ENCODE data around the gene EIF4G3.
"Not testable (repeated sequence)": the region's sequence is repeated elsewhere in the genome, so short reads cannot be mapped to it uniquely, and the experiment has no call there.

EIF4G3 gene

DNA sequence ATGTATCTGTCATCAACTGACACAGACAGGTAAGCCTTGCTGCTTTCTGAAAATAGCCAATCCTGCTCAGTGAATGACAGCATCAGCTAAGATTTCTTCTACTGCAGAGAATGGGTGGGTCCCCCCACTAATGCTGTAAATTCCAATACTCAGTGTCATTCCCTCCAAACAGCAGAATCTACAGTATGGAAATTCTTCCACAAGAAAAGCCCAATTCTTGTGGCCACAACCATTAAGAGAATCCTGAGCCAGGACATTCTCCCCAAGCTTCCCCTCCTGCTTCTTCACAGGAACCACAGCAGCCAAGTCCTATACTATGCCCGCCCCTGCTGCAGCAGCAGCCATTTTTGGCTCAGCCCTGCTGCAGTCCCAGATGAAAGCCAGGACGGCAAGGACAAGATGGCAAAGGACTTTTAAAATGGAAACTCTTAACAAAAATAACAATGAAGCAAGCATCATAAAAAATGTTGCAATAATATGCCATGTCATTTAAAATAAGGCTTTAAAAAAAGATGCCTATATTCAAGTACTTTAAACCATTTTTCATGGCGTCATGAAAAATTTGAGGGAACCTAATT, 26.8 kb downstream of the EIF4G3 start:
- DNase-seq: peak; percentile 52 to 79

DNA sequence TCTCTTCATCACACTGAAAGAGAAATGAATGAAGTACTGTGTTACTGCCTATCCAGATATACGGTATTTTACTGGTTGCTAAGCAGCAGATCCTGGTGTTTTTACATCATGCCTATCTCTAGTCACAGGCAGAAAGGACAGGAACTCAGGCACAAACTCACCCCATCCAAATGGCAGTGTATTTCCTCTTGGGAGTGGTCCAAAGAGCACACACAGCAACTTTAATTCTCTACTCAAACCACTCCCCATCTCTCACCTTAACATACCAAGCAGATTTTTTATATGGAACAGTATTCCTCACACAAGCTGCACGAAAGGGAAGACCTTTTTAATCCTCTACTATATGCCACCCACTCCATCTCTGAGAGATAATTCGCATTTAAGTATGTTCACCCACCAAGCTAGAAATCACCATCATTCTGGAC, 27.3 kb downstream of the EIF4G3 start:
- peak; percentile 14 to 77 for DNase-seq

DNA sequence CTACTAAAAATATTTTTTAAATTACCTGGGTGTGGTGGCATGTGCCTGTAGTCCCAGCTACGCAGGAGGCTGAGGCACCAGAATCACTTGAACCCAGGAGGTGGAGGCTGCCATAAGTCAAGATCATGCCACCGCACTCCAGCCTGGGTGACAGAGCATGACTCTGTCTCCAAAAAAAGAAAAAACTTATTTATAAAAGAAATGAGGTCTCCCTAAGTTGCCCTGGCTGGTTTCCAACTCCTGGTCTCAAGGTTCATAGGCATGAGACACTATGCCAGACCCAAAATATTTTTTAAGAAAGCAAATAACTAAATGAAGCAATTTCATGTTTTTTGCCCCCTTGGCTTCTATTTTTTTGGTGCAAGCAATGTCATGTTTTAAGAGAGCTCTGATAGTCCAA, 32.9 kb downstream of the EIF4G3 start:
- no peak for DNase-seq

DNA sequence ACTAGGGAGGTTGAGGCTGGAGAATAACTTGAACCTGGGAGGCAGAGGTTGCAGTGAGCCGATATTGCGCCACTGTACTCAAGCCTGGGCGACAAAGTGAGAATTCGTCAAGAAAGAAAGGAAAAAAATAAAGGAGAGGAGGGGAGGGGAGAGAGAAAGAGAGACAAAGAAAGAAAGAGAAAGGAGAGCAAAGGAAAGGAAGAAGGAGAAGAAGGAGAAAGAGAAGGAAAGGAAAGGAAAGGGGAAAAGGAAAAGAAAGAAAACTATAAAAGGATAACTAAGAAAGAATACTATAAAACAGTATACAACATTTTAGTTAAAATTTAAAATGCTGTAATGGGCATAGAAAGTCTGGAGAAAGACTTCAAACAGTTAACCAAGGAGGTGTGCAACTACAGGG, 33.6 kb downstream of the EIF4G3 start:
- DNase-seq: no peak

DNA sequence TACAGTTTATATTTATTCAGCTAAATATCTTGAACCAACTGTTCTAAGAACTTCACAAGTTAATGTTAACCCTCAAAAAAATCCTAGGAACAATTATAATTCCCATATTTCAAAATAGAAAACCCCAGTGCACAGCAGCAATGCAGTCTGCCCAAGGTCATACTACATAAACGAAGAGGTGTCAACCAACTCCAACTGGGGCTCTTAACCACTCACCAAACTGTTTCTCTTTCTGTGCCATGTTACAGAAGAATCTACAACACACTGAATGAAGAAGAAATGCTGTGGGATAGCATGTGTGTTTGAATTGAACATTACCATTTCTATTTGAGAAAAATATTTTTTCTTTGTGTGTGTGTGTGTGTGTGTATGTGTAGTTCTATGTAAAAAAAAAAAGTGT, 35.7 kb downstream of the EIF4G3 start:
- no peak for DNase-seq

DNA sequence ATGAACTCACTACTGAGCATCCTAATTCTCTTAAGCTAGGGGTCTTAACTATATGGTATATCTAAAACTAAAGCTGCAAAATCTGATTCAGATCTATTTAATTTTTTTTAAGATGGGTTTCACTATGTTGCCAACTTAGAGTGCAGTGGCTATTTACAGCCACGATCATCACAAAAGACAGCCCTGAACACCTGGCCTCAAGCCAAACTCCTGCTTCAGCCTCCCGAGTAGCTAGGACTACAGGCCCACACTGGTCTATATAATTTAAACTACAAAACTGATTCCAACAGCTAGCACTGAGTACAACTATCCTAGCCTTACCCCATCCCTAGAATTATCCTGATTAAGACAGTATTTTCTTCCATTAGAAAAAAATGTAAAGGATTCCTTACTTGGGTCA, 37.1 kb downstream of the EIF4G3 start:
- no peak for DNase-seq

DNA sequence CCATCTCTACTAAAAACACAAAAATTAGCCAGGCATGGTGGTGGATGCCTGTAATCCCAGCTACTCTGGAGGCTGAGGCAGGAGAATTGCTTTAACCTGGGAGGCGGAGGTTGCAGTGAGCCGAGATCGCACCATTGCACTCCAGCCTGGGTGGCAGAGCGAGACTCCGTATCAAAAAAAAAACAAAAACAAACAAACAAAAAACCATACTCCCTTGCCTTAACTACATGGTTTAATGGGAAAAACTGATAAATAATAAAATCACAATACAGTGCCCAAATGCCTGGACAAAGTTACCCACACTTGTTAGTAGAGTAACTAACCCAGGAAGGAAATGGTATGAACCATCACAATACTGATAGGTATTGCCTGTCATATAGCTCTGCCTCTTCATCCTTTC, 40.4 kb downstream of the EIF4G3 start:
- DNase-seq: not testable (repeated sequence)

DNA sequence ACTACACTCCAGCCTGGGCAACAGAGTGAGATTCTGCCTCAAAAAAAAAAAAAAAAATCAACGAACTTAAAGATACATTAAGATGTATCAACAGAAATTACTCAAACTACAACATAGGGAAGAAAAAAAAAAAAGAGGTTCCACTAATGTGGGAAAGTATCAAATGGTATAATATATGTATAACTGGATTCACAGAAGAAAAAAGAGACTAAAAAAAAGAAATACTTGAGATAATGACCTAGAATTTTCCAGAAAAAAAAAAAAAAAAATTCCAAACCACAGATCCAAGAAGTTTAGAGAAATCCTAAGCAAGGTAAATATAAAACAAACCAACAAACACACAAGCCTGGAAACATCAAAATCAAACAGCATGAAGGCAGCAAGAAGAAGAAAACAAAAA, 45.5 kb downstream of the EIF4G3 start:
- DNase-seq: no peak

DNA sequence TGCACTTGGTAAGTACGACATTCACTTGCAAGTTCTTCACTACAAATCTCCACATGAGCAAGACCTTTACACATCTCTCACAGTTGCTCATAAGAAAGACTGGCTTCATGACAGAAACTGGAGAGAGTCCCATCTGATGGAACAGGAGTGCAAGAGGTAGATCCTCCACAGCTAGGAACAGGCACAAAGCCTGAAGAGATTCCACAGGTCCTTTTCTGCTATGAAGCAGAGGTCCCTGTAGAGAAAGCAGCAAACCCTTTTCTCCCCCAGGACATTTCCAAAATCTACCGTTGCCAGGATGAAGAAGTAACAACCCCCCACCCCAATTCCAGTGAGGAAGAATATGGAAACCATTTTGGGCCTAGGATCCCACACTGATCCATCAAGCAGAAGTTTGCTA, 47.3 kb downstream of the EIF4G3 start:
- DNase-seq: no peak

DNA sequence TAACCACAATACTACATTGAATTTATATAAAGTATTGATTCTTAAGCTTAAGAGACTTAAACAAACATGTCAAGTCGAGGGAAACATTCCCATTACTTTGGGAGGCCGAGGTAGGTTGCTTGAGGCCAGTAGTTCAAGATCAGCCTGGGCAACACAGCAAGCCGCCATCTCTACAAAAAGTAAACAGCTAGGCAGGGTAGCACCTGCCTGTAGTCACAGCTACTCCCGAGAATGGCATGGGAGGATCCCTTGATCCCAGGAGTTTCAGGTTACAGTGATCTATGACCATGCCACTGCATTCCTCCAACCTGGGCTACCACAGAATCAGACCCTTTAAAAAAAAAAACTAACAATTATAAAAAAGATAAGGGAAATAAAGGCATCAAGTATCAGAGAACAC, 50.4 kb downstream of the EIF4G3 start:
- DNase-seq: no peak

DNA sequence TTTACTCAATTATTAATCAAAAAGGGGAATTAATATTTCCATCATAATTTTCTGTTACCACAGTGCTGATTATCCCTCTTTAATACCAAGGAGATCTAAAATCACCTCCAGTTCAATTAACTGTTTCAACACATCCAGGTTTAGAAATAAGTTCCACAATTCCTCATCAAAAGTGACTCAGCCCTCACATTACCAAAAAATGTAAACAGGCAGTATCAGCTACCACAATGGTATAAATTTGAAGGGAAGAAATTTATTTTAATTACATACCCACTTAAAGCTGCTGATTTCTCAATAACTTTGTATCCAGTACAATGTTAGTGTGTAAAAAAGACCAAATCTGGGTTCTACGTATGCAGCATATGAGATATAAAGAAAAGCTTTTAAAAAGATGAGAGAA, 51.9 kb downstream of the EIF4G3 start:
- DNase-seq: no peak

DNA sequence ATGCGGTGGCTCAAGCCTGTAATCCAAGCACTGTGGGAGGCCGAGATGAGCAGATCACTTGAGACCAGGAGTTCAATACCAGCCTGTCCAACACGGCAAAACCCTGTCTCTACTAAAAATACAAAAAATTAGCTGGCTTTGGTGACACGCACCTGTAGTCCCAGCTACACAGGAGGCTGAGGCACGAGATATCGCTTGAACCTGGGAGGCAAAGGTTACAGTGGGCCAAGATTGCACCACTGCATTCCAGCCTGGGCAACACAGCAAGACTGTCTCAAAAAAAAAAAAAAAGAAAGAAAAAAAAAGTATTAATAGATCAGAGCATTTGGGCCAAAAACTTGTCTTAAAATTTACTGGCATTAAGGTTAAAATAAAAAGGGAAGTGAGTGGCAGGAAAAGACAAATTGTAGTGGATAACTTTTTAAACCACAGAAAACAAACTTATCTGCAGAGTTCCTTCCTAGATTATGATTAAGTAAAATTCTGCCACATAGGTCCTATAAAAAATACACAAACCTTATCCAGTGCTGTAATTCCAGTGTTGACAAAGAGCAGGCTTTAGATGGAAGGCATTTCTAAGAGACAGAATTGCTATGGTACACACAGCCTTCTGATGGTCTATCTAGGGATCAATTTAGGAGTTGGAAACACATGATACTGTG, 53.3 kb downstream of the EIF4G3 start:
- DNase-seq: no peak

DNA sequence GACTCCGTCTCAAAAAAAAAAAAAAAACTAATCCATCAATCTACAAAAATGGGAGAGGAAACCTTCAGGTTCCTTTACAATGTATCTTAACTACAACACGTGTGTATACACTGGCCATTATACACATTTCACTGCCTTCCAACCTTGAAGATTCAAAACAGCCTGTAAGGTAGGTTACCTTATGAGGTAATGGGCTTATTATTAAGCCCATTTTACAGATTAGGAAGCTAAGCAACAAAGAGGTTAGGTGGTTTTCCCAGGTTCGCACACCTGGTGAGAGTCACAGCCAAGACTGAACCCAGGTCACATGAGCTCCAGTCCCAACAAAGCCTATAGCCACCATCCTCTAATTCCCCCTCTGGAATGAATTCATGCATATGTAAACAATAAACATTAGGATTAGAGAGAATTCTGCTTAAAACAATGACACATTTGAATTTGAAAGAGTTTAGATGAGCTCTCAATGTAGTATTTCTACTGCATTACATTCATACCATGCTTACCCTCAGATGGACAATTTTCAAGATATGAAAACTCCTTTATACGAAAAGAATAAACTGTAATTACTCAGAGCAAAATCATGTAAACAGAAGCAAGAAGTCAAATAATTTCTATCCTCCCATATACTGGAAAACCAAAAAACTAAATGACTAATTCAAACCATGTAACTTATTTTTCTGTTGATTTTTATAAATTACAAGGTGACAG, 54.8 kb downstream of the EIF4G3 start:
- no peak for DNase-seq

DNA sequence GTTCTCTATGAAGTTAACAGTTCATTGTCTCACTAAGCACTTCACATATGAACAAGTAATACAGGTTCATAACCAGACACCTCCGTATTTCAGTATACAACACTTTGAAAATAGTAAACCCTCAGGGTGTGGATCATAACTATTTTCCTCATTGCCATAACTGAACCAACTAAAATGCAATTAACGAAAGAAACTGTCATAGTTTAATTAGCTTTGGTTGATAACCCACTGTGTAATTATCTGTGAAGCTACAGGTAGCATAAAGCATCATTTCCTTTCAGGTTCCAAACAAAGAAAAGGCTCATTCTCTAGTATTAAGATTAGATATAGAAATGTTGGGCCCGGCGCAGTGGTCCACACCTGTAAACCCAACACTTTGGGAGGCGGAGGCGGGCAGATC, 58.5 kb downstream of the EIF4G3 start:
- no peak for DNase-seq

DNA sequence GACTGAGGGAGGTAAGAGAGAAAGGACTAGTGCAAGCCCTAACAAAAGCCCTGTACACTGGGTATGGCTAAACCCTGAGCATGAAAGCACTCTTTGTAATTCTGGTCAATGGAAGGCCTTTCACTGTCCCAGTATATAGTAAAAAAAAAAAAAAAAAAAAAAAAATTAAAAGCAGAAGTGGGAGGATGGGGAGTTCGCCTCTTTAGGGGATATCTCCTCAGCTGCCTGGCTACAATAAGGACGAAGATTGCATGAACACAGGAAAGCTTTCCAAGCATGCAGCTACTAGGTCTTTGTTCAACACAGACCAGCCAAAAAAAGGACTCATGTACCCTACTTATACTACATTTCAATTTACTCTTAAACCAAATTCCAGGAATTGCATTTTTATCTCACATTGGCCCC, 59.1 kb downstream of the EIF4G3 start:
- no peak for DNase-seq

DNA sequence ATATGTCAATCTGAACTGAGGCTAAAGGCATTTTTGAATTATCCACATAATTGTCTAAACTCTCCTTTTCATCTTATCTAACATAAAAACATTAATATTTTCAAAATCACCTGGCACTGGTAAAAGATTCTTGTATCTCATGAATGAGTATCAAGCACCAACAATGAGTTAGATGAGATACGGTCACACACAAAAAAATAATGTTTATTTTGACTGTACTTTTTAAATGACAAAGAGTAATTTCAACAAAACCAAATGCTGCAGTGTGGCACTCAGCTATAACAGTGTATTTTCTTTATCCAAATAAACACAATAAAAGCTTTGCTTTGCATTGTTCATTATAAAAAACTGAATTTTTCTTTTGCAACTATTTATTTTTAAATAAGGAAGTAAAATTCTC, 59.5 kb downstream of the EIF4G3 start:
- no peak for DNase-seq

DNA sequence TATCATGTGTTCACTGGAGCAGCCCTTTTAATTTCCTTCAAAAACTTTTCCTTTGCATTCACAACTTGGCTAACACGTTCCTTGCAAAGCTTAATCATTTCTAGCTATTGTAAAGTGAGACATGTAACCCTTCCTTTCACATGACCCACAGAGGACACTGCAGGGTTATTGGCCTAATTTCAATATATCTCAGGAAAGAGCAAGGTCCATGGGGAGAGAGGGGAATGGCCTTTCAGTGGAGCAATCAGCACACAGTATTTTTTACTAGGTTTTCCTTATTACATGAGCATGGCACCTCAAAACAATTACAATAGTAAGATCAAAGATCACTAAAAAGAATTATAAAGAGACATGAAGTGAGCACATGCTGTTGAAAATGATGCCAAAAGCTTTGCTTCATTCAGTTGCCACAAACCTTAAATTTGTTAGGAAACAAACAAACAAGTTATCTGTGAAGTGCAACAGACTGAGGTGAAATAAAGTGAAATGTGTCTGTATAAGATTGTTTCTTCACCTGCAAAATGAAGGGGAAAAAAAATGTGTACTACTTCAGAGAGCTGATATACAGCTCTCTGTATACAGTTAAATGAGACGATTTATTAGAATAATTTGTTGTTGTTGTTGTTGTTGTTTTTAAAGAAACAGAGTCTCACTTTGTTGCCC, 61.5 kb downstream of the EIF4G3 start:
- DNase-seq: no peak

DNA sequence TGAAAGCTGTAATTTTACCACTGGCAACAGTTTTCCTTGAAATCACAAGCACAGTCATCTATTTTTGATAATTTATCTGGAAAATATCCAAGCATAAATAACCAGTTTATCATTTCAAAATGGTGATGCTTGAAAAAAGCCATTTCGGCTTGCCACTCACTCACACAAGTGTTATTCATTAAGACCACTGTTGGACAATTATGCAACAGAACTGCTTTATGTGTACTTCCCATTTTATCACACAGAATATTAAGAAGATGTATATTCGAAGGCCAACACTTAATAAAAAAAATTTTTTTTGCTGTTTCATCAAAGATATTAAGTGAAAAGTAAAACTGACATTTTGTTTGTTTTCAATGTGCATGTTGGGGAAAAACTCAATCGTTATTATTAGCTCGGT, 62.3 kb downstream of the EIF4G3 start:
- DNase-seq: no peak

DNA sequence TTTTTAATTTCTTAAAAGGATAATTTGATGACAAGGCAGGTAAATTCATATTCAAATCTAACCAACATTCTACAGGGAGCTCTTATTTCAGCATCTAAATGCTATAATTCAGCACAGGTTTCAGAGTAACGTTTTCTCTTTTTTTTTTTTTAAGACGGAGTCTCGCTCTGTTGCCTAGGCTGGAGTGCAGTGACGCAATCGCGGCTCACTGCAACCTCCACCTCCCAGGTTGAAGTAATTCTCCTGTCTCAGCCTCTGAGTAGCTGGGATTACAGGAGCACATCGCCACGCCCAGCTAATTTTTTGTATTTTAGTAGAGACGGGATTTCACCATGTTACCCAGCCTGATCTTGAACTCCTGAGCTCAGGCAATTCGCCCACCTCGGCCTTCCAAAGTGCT, 66.5 kb downstream of the EIF4G3 start:
- no peak for DNase-seq

DNA sequence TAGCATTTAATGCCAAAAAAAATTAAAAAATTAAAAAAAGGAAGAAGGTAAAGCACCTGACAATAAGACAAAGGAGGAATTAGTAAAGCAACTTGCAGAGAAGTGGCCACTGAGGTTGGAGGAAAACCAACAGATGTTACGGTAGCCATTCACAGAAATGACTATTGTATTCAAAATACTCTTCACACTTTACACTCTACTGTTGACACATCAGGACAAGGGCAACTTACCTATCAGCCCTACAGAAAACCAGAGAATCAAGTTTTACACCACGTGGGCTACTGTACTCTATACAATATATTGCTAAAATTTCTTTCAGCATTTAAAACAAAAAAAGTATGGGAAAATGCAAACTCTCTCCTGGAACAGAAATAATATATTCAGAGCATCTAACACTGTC, 70.0 kb downstream of the EIF4G3 start:
- no peak for DNase-seq

DNA sequence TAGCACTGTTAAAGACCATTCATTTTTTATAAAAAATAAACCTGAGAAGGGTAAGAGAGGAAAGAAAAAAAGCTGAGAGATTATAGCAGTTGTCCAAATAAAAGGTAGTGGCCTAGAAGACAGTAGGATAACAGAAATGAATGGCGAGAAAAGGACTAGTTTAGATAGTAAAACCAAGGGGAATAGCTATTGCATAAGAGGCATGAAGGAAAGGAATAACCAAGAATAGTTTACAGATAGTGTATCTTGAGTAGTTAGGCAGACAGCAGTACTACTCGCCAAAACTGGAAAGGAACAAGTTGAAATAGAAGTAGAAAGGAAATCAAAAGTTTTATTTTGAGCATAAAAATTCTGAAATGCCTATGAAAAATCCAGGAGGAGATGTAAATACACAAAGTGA, 70.5 kb downstream of the EIF4G3 start:
- no peak for DNase-seq

DNA sequence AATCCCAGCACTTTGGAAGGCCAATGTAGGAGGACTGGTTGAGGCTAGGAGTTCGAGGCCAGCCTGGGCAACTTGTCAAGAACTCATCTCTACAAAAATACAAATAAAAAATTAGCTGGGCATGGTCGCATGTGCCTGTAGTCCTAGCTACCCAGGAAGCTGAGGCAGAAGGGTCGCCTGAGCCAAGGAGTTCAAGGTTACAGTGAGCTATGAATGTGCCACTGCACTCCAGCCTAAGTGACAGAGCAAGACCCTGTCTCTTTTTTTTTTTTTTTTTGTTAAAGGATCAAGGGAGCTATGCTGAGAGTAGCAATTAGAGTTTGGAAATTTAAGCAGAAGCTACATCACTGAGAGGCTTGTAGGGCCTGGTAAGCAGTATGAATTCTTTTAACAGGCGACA, 70.9 kb downstream of the EIF4G3 start:
- no peak for DNase-seq

DNA sequence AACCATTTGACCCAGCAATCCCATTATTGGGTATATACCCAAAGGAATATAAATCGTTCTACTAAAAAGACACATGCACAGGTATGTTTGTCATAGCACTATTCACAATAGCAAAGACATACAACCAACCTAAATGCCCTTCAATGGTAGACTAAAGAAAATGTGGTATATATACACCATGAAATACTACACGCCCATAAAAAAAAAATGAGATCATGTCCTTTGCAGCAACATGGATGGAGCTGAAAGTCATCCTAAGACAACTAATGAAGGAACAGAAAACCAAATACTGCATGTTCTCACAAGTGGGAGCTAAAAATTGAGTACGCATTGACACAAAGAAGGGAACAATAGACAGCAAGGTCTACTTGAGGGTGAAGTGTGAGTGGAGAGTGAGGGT, 72.0 kb downstream of the EIF4G3 start:
- DNase-seq: no peak

DNA sequence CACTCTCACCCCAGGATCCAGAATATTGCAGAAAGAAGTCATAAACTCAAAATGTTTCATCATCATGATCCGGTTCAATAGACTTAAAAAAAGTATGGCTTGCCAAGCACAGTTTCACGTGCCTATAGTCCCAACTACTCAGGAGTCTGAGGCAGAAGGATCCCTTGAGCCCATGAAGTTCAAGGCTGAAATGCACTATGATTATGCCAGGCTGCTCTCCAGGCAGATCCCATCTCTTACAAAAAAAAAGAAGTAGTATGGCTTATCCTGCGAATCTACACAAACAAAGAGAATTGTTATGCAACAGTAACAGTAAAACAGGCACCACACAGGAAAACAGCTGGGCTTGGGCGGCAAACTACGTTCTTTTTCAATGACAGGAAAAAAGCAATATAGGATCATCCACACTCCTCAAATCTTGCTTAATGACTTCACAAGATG, 76.2 kb downstream of the EIF4G3 start:
- no peak for DNase-seq
